ENCODE measurements around the gene RAMP2. TPM values are rescaled to one million over a fixed set of nuclear protein-coding genes. Genes with fewer than 3 reads are reported as not detected.

Gene RAMP2
- total and polyA plus RNA-seq, 2 experiments from 2014 or later, result 2.4 to 3.7 TPM

- WGBS, 2 experiments (ENCODE audit: low coverage in 1 of 2, low lambda C conversion rate in 2 of 2, missing lambda C conversion rate in 2 of 2), result 25 to 31% methylated on average over 9 of the region's 9 CpGs
- in situ Hi-C loops (cut with MboI), result no loop called here
- H2AFZ ChIP-seq, result no peak overlapping the region
- peaks cover 20% of the 10 kb centered on the region for H3K4me1 ChIP-seq (ENCODE audit: insufficient read depth)
- no peak for TF ChIP-seq EZH2 (IDR thresholded peaks at IDR 0.05; ENCODE audit: insufficient read depth, poor library complexity, severe bottlenecking)
- TF ChIP-seq EZH2phosphoT487 (IDR thresholded peaks at IDR 0.05; ENCODE audit: insufficient read depth, low read depth), result no peak
- peak overlapping the region; percentile 19; the same call in 1 of the 2 replicates for H3K9ac ChIP-seq
- peaks cover 22% of the 10 kb centered on the region for H3K79me2 ChIP-seq (ENCODE audit: insufficient read depth)
- peaks cover 3% of the 10 kb centered on the region; the same call in 1 of the 2 replicates for H3K36me3 ChIP-seq (ENCODE audit: low read depth)
- no peaks in the 10 kb centered on the region for H3K9me3 ChIP-seq (ENCODE audit: low read depth)
- peak; percentile 87 for DNase-seq
- H3K4me2 ChIP-seq (ENCODE audit: unreplicated experiment), result peak overlapping the region; percentile 94
- H3K27me3 ChIP-seq (replicated peaks; ENCODE audit: insufficient read depth), result no peaks in the 10 kb centered on the region
- H4K20me1 ChIP-seq (ENCODE audit: insufficient read depth), result no peaks in the 10 kb centered on the region
- peak overlapping the region; percentile 85 for H3K4me3 ChIP-seq
- H3F3A ChIP-seq (ENCODE audit: insufficient read depth), result peaks cover 16% of the 10 kb centered on the region; the same call in 1 of the 2 replicates
- H3K9me2 ChIP-seq (ENCODE audit: insufficient read depth), result no peaks in the 10 kb centered on the region
- H3K27ac ChIP-seq, result peak overlapping the region; percentile 52
Observed at GRCh38 chr17:42783062-42783790, 22.2 kb downstream of the RAMP2 start.

GRCh38 chr17:42783791-42784138 is 22.7 kb downstream of the RAMP2 start:
- Histone ChIP-seq H3K4me2 (ENCODE audit: unreplicated experiment) (peak overlapping the region; percentile 94), H3K27ac (no peak overlapping the region; the same call in 1 of the 2 replicates), H4K20me1 (ENCODE audit: insufficient read depth) (no peaks in the 10 kb centered on the region), H3K36me3 (ENCODE audit: low read depth) (peaks cover 4% of the 10 kb centered on the region; the same call in 1 of the 2 replicates), H2AFZ (no peak overlapping the region), H3K9me2 (ENCODE audit: insufficient read depth) (no peaks in the 10 kb centered on the region), H3K4me1 (ENCODE audit: insufficient read depth) (peaks cover 20% of the 10 kb centered on the region), H3K9me3 (ENCODE audit: low read depth) (no peaks in the 10 kb centered on the region), H3K27me3 (replicated peaks; ENCODE audit: insufficient read depth) (no peaks in the 10 kb centered on the region), H3K9ac (no peak overlapping the region), H3K79me2 (ENCODE audit: insufficient read depth) (peaks cover 22% of the 10 kb centered on the region), H3K4me3 (peak overlapping the region; percentile 85), H3F3A (ENCODE audit: insufficient read depth) (peaks cover 15% of the 10 kb centered on the region; the same call in 1 of the 2 replicates)
- 28 to 31% methylated on average over 20 to 22 of the region's 22 CpGs for WGBS, 2 experiments (ENCODE audit: low coverage in 1 of 2, low lambda C conversion rate in 2 of 2, missing lambda C conversion rate in 2 of 2)
- in situ Hi-C loops (cut with MboI), result no loop called here
- TF ChIP-seq EZH2phosphoT487 (IDR thresholded peaks at IDR 0.05; ENCODE audit: insufficient read depth, low read depth) (no peak), EZH2 (IDR thresholded peaks at IDR 0.05; ENCODE audit: insufficient read depth, poor library complexity, severe bottlenecking) (no peak)
- DNase-seq, result no peak

- Histone ChIP-seq H3K9ac (no peak overlapping the region), H3K79me2 (ENCODE audit: insufficient read depth) (peaks cover 22% of the 10 kb centered on the region), H3F3A (ENCODE audit: insufficient read depth) (peaks cover 9% of the 10 kb centered on the region; the same call in 1 of the 2 replicates), H3K4me1 (ENCODE audit: insufficient read depth) (peaks cover 20% of the 10 kb centered on the region), H3K9me3 (ENCODE audit: low read depth) (no peaks in the 10 kb centered on the region), H3K4me3 (no peak overlapping the region), H3K9me2 (ENCODE audit: insufficient read depth) (no peaks in the 10 kb centered on the region), H4K20me1 (ENCODE audit: insufficient read depth) (no peaks in the 10 kb centered on the region), H3K27ac (no peak overlapping the region), H2AFZ (no peak overlapping the region), H3K27me3 (replicated peaks; ENCODE audit: insufficient read depth) (no peaks in the 10 kb centered on the region), H3K4me2 (ENCODE audit: unreplicated experiment) (peak overlapping the region; percentile 94), H3K36me3 (ENCODE audit: low read depth) (peaks cover 4% of the 10 kb centered on the region; the same call in 1 of the 2 replicates)
- TF ChIP-seq EZH2 (IDR thresholded peaks at IDR 0.05; ENCODE audit: insufficient read depth, poor library complexity, severe bottlenecking) (no peak), EZH2phosphoT487 (IDR thresholded peaks at IDR 0.05; ENCODE audit: insufficient read depth, low read depth) (no peak)
- 68 to 74% methylated on average over 25 of the region's 25 CpGs for WGBS, 2 experiments (ENCODE audit: low coverage in 1 of 2, low lambda C conversion rate in 2 of 2, missing lambda C conversion rate in 2 of 2)
- no peak for DNase-seq
- in situ Hi-C loops (cut with MboI), result no loop called here
Observed at GRCh38 chr17:42784409-42784808, 23.4 kb downstream of the RAMP2 start.

GRCh38 chr17:42784811-42785592 is 24.0 kb downstream of the RAMP2 start:
- no peak for TF ChIP-seq EZH2 (IDR thresholded peaks at IDR 0.05; ENCODE audit: insufficient read depth, poor library complexity, severe bottlenecking)
- TF ChIP-seq EZH2phosphoT487 (IDR thresholded peaks at IDR 0.05; ENCODE audit: insufficient read depth, low read depth), result no peak
- no peak overlapping the region for H3K4me3 ChIP-seq
- in situ Hi-C loops (cut with MboI), result no loop called here
- H2AFZ ChIP-seq, result no peak overlapping the region
- H3K4me1 ChIP-seq (ENCODE audit: insufficient read depth), result peaks cover 20% of the 10 kb centered on the region
- no peak overlapping the region for H3K4me2 ChIP-seq (ENCODE audit: unreplicated experiment)
- H3K9me3 ChIP-seq (ENCODE audit: low read depth), result no peaks in the 10 kb centered on the region
- H3K36me3 ChIP-seq (ENCODE audit: low read depth), result peaks cover 4% of the 10 kb centered on the region; the same call in 1 of the 2 replicates
- peaks cover 10% of the 10 kb centered on the region; the same call in 1 of the 2 replicates for H3F3A ChIP-seq (ENCODE audit: insufficient read depth)
- H3K9me2 ChIP-seq (ENCODE audit: insufficient read depth), result no peaks in the 10 kb centered on the region
- no peak for DNase-seq
- no peak overlapping the region for H3K27ac ChIP-seq
- no peaks in the 10 kb centered on the region for H3K27me3 ChIP-seq (replicated peaks; ENCODE audit: insufficient read depth)
- no peak overlapping the region for H3K9ac ChIP-seq
- peaks cover 22% of the 10 kb centered on the region for H3K79me2 ChIP-seq (ENCODE audit: insufficient read depth)
- no peaks in the 10 kb centered on the region for H4K20me1 ChIP-seq (ENCODE audit: insufficient read depth)
- WGBS, 2 experiments (ENCODE audit: low coverage in 1 of 2, low lambda C conversion rate in 2 of 2, missing lambda C conversion rate in 2 of 2), result 37 to 42% methylated on average over 43 to 52 of the region's 52 CpGs
